GM21381 (cell line): ENCODE data around the gene GRB7.
A peak's percentile ranks its signal among the peaks of the same experiment; 100 is the strongest.

Experiments used
- ATAC-seq: cut with Tn5 transposase; IDR thresholded peaks from one replicate; pipeline ENCODE4 v1.9.1; 2021; ENCODE audit warnings: mild to moderate bottlenecking, moderate library complexity; ENCODE audit not compliant: unreplicated experiment

Gene GRB7

DNA sequence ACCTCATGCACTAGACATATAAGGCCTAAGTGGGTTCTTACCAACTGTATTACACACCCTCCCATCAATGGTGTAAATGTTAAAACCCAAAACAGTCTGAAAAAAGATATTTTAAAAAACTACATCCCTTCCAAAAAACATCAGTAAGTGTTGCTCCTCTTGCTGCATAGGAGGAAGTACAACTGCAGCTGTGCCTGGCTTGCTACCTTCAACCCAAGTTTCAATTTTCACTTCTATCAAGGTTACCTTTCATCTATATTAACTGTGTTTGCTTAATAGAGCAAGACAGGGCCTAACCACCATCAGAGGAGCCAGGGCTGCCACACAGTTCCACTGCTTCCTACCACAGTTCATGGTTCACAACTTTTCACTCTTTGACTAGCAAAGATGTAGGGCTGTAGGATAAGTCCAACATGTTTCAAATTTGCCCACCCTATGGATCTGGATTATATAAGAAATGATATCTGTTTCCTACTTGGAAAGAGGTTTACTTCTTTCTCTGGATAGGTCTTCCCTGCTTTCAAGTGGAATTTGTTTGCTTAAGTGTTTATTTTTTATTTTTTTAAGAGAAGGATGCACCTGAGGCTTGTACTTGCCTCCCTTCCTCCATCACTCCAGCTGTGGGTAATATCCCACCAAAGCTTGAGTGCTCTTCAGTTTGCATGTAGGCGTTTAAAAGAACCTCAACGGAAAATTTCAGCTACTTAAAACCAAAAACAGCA is 56.7 kb downstream of the GRB7 start:
- ATAC-seq, result peak; percentile 73
